Astrocyte (in vitro differentiated cells and primary cell): ENCODE measurements around the gene IMP4.

Source experiments
- CTCF ChIP-seq: IDR thresholded peaks from 2 replicates; pipeline ENCODE4 v1.5.1; 2011; ENCODE audit warnings: low read depth, mild to moderate bottlenecking, inconsistent platforms, low read length, moderate library complexity; ENCODE audit not compliant: insufficient read depth
- EZH2 ChIP-seq: IDR thresholded peaks from 2 replicates; pipeline ENCODE4 v1.6.1; 2012; ENCODE audit warnings: mild to moderate bottlenecking, low read length, inconsistent platforms; ENCODE audit not compliant: insufficient read depth

- TF ChIP-seq EZH2: no peak
- TF ChIP-seq CTCF: no peak
Measured at GRCh38 chr2:130304726-130305125, 38.0 kb upstream of the IMP4 start.
